Cardiac muscle cell (in vitro differentiated cells and primary cell): ENCODE data around the gene ARHGAP1. TPM values are rescaled to one million over a fixed set of nuclear protein-coding genes. Genes with fewer than 3 reads are reported as not detected.

Source experiments
- DNase-seq, 2 donors: peaks; one replicate each; pipeline versions ENCODE4 v3.0.0 to v3.0.0-alpha.2; 2010 to 2017; ENCODE audit warnings: low read depth in 1 of 2, low spot score in 1 of 2
- H3K27ac ChIP-seq: fragments of 200-600 bp; sonication (generic); 2 replicates; pipeline ENCODE4 v1.5.1; 2016
- H3K27me3 ChIP-seq: fragments of 200-600 bp; sonication (generic); 2 replicates; pipeline ENCODE4 v1.6.0; 2016; ENCODE audit warnings: control low read depth
- H3K36me3 ChIP-seq: fragments of 200-600 bp; sonication (generic); 2 replicates; pipeline ENCODE4 v1.5.1; 2016; ENCODE audit warnings: control low read depth
- H3K4me1 ChIP-seq: fragments of 200-600 bp; sonication (generic); 2 replicates; pipeline ENCODE4 v1.8.1; 2017; ENCODE audit warnings: low read depth, mild to moderate bottlenecking, mixed run types
- H3K4me3 ChIP-seq: fragments of 200-600 bp; sonication (generic); 2 replicates; pipeline ENCODE4 v1.5.1; 2016; ENCODE audit warnings: mild to moderate bottlenecking
- H3K9me3 ChIP-seq: fragments of 200-600 bp; sonication (generic); 2 replicates; pipeline ENCODE4 v1.5.1; 2017; ENCODE audit warnings: low read depth, mild to moderate bottlenecking, control low read depth
- CTCF ChIP-seq: IDR thresholded peaks from 2 replicates; pipeline ENCODE4 v1.5.1; 2012; ENCODE audit warnings: low read depth, mild to moderate bottlenecking, low read length
- polyA plus RNA-seq: library from polyadenylated mRNA; unstranded; fragments of >200 nt; fragmentation: Nextera tagmentation; extraction: Ambion mirVana; gene quantifications from 2 replicates; pipeline ENCODE4 v1.2.1, GENCODE V29; 2016
- total RNA-seq: library from RNA; depleted of rRNA; stranded (reverse); fragments of >200 nt; gene quantifications from 2 replicates; pipeline ENCODE4 v1.2.3, GENCODE V29; 2016

Gene ARHGAP1
- total and polyA plus RNA-seq, 2 experiments from 2014 or later = 59.3 to 149 TPM

- TF ChIP-seq CTCF = no peak
- H3K9me3 ChIP-seq = no peaks in the 10 kb centered on the region
- H3K27me3 ChIP-seq = no peaks in the 10 kb centered on the region
- H3K4me1 ChIP-seq = no peaks in the 10 kb centered on the region
- H3K27ac ChIP-seq = no peak overlapping the region
- no peaks in the 10 kb centered on the region for H3K36me3 ChIP-seq
- no peak for DNase-seq
- H3K4me3 ChIP-seq = no peak overlapping the region
Observed at GRCh38 chr11:46632502-46632901, 67.9 kb downstream of the ARHGAP1 start.

DNA sequence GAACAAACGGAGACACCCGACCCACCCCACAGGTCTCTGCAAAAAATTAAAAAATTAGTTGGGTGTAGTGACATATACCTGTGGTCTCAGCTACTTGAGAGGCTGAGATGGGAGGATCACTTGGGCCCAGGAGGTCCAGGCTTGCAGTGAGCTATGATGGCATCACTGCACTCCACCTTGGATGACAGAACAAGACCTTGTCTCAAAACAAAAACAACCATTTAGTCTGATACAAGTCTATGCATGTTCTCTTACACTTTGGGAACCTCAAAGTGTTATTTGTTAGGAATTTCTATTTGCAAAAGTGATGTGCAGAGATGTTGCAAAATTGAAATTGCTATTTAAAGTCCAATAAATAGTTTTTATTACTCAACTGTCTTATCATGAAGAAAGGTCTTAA, 68.7 kb downstream of the ARHGAP1 start:
- H3K4me1 ChIP-seq = no peaks in the 10 kb centered on the region
- no peak for DNase-seq
- H3K4me3 ChIP-seq = no peak overlapping the region
- no peaks in the 10 kb centered on the region for H3K9me3 ChIP-seq
- no peaks in the 10 kb centered on the region for H3K27me3 ChIP-seq
- no peaks in the 10 kb centered on the region for H3K36me3 ChIP-seq
- TF ChIP-seq CTCF = no peak
- no peak overlapping the region for H3K27ac ChIP-seq

DNA sequence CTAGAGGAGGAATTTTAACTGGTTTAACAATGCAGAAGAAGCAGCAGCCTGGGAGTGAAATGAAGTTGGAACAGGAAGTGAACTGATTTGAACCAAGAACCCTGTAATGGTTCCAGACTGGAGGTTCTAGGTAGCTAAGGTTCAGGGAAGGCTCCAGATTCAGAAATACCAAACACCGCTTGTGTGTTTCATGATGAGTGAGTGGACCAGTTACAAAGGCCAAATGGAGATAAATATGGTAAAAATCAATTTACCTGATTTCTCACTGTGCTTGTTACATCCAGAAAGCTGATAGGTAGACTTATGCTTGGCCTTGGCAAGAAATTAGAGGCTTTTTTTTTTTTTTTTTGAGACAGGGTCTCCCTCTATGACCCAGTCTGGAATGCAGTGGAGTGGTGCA, 70.2 kb downstream of the ARHGAP1 start:
- Histone ChIP-seq H3K4me1 (no peaks in the 10 kb centered on the region), H3K9me3 (no peaks in the 10 kb centered on the region), H3K36me3 (peaks cover 7% of the 10 kb centered on the region), H3K4me3 (no peak overlapping the region), H3K27ac (no peak overlapping the region), H3K27me3 (no peaks in the 10 kb centered on the region)
- DNase-seq = no peak
- no peak for TF ChIP-seq CTCF

DNA sequence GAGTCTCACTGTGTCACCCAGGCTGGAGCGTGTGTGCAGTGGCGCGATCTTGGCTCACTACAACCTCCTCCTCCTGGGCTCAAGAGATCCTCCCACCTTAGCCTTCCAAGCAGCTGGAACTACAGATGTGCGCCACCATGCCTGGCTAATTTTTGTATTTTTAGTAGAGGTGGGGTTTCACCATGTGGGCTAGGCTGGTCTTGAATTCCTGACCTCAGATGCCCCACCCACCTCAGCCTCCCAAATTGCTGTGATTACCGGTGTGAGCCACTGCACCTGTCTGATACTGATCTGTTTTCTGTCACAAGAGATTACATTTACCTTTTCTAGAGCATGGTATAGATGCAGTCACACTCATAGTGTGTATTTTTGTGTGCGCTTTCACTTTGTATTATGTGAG, 71.5 kb downstream of the ARHGAP1 start:
- no peak overlapping the region for H3K27ac ChIP-seq

More for the DNA sequence above, 71.5 kb downstream of the ARHGAP1 start:
- no peak for DNase-seq
- no peaks in the 10 kb centered on the region for H3K9me3 ChIP-seq
- H3K27me3 ChIP-seq = no peaks in the 10 kb centered on the region
- no peaks in the 10 kb centered on the region for H3K4me1 ChIP-seq
- H3K4me3 ChIP-seq = no peak overlapping the region
- no peak for TF ChIP-seq CTCF
- peaks cover 10% of the 10 kb centered on the region for H3K36me3 ChIP-seq

Other genes with a start within 250 kb of the ARHGAP1 start
- 27.7 and 52.7 TPM in 2 replicates for gene AMBRA1, start 106.6 kb downstream of the ARHGAP1 start, total RNA-seq
- gene AMBRA1, start 106.6 kb downstream of the ARHGAP1 start, polyA plus RNA-seq = 10.5 and 12.8 TPM in 2 replicates
- 2.2 and 3.8 TPM in 2 replicates for gene HARBI1, start 83.4 kb downstream of the ARHGAP1 start, total RNA-seq
- gene HARBI1, start 83.4 kb downstream of the ARHGAP1 start, polyA plus RNA-seq = 6.9 and 9.8 TPM in 2 replicates
- gene ATG13, start 83.1 kb downstream of the ARHGAP1 start, total RNA-seq = 78.5 and 108 TPM in 2 replicates
- 56.8 and 61.9 TPM in 2 replicates for gene ATG13, start 83.1 kb downstream of the ARHGAP1 start, polyA plus RNA-seq
- 15.4 and 23.7 TPM in 2 replicates for gene ZNF408, start 412 bp upstream of the ARHGAP1 start, total RNA-seq
- 16.8 and 23.1 TPM in 2 replicates for gene ZNF408, start 412 bp upstream of the ARHGAP1 start, polyA plus RNA-seq
- 0.25 TPM in 1 of 2 replicates, not detected in the other for gene F2, start 18.6 kb upstream of the ARHGAP1 start, total RNA-seq
- 0.27 TPM in 1 of 2 replicates, not detected in the other for gene F2, start 18.6 kb upstream of the ARHGAP1 start, polyA plus RNA-seq
- gene CKAP5, start 145.7 kb upstream of the ARHGAP1 start, total RNA-seq = 58.1 and 122 TPM in 2 replicates
- 38.1 and 77.8 TPM in 2 replicates for gene CKAP5, start 145.7 kb upstream of the ARHGAP1 start, polyA plus RNA-seq
- gene LRP4, start 217.9 kb upstream of the ARHGAP1 start, total RNA-seq = 14.6 and 19.2 TPM in 2 replicates
- gene LRP4, start 217.9 kb upstream of the ARHGAP1 start, polyA plus RNA-seq = 14.6 and 15.9 TPM in 2 replicates
- 46.4 and 49.7 TPM in 2 replicates for gene CSTPP1, start 236.1 kb upstream of the ARHGAP1 start, total RNA-seq
- 81.6 and 83.6 TPM in 2 replicates for gene CSTPP1, start 236.1 kb upstream of the ARHGAP1 start, polyA plus RNA-seq